Stimulated activated CD4-positive, alpha-beta T cell treated with anti-CD3 and anti-CD28 coated beads, Interleukin-1b, Interleukin-23, amount 100 ng/mL, for 24 hours (primary cell): ENCODE results near the gene TIMM23.
"Not testable (repeated sequence)": the region's sequence is repeated elsewhere in the genome, so short reads cannot be mapped to it uniquely, and the experiment has no call there.

Experiments used
- DNase-seq, 4 experiments: peaks; one replicate each; pipeline ENCODE4 v3.0.0-alpha.2; 2020; ENCODE audit warnings: low read depth in 4 of 4, low spot score in 1 of 4

The TIMM23 gene

DNA sequence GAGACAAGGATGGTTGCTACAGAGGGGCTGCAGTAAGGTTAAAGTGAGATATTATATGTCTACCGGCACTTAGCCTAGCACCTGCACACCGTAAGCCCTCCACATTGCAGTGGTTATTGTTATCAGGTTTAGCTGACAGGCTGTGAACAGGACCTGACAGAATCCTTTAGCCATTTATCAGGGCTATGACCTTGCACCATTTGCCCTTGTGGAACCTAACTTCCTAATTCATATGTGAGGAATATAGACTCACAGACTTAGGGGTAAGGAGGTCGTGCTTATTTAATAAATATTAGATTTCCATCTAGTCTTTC, 48.0 kb downstream of the TIMM23 start:
- DNase-seq, result no peak

DNA sequence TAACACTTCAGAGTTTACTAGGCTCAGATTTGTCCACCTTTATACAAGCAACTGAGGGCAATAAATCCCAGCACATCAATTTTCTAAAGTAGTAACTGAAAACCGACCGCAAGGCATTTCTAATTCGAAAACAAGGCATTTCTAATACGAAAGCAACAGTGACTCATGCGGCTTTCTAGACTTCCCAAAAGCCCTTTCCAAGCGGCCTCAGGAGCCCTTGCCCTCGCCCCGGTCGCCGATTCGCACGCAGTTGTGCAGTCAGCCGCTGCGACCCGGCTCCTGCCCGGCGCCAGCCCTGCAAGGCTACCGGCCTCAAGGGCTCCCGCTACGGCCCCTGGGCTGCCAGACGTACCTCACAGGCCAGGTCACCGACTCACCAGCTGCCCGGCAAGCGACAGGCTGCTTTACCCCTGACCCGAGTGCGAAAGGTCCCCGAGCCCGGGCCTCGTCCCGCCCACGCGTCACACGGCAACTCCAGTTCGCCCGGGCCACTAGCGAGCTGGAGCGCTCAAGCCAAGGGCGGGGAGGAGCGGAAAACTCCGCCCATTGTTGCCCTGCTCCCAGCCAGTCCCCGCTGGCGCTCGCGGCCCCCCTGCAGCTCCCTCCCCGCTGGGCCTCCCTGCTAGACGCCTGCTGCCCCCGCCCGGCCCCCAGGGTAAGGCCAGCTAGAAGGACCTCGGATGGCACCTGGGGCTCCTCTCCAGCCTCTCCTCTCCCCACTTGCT, 50.9 kb downstream of the TIMM23 start:
- DNase-seq, result peak; percentile 46 to 76 (median 58)

DNA sequence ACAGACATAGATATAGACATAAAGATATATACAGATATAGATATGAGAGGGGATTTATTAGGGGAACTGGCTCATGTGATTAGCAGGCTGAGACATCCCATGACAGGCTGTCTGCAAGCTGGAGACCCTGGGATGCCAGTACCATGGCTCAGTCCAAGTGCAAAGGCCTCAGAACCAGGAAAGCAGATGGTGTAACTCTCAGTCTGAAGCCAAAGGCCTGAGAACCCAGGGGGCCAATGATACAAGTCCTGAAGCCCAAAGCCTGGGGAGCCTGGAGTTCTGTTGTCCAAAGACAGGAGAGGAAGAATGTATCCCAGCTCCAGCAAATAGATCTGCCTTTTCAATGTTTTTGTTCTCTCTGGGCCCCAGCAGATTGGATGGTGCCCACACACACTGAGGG, 52.7 kb downstream of the TIMM23 start:
- no peak for DNase-seq

DNA sequence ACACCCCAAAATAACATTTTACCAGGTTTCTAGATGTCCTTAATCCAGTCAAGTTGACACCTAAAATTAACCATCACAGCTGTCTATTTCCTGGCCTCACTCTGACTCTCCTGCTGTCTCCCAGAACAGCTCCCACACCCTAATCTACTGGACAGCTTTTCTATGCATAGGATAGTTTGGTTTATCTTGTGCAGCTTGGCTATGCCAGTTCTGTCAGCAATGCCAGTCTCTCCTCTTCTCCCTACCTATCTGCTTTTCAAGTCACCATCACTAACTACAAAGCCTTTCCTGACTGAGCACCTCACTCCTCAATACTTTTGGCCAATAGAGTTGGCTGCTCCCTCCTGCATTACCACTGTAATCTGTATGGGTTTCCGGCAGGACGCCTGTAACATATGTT, 53.1 kb downstream of the TIMM23 start:
- no peak for DNase-seq

DNA sequence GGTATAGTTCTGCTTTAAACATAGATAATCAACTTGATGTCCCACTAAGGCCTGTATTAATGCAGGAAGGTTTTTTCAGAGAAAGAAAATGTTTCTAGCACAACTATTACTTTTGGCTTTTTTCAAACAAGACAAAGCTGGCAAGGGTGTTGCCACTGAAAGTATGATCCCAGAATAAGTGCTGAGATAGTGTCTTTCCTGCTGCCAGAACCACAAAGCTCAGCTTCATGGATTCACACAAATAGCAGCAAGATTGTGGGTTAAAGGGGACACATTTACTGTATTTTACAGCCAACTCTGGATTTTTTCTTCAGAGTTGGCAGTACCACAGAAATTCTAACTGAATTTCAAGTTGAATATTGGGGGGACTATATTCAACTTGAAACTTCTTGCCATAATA, 53.8 kb downstream of the TIMM23 start:
- DNase-seq, result no peak

DNA sequence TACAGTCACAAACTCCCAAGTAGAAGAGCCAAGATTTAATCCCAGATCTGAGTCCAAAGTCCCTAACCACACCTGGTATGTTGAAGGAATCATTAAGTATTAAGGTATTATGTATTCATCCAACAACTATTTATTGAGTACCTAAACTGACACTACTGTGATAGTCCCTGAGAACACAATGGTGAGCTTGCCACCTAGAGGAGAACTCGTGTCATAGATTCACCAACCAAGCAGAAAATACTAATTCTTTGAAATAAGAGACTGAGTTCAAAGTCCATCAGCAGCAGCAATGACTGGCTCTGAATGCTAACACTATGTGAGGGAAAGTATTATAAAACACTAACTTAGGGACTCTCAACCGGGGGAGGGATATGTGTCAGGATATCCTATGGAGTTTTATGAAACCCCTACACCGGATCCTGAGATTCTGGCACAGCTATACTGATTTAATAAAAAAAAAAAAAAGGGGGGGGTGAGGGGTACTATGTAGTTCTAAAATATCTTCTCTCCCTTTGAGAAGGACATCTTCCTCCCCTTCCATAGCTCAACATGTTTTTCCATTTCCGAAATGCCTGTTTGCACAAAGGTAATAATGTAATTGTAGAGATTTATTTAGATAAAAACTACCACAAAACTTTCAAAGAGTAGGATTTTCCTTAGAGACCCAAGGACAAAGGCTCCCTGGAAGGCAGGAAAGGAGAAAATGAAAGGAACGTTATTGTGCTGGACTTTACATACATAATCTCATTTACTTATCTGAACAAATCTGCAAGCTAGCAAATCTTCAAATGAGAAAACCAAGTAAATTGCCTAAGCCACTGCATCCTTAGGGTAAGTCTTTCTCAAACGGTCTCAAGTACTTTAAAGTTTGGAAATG, 56.5 kb downstream of the TIMM23 start:
- DNase-seq, result no peak

DNA sequence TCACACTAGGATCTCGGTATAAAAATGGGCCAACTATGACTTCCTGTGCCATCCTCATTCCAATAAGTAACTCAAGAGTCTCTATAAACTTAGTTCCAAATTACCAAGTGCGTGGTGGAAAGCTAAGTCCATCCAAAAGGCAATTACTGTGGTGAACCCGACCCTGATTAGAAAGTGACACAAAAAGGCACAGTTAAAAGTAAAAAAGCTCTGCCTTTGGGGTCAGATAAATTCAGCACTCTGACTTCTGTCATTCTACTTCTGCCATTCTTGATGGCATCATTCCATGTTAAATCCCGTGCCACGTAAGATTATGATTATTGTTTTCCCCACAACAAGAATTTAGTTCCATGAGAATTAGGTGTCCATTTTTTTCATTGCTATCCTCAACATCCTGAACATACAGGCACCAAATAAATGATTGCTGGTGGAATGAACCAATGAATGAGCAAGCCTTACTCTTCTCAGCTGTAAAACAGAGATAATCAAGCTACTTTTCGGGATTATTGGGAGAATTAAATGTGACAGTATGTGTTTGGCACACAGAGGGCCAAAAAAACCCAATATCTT, 57.3 kb downstream of the TIMM23 start:
- DNase-seq, result no peak

DNA sequence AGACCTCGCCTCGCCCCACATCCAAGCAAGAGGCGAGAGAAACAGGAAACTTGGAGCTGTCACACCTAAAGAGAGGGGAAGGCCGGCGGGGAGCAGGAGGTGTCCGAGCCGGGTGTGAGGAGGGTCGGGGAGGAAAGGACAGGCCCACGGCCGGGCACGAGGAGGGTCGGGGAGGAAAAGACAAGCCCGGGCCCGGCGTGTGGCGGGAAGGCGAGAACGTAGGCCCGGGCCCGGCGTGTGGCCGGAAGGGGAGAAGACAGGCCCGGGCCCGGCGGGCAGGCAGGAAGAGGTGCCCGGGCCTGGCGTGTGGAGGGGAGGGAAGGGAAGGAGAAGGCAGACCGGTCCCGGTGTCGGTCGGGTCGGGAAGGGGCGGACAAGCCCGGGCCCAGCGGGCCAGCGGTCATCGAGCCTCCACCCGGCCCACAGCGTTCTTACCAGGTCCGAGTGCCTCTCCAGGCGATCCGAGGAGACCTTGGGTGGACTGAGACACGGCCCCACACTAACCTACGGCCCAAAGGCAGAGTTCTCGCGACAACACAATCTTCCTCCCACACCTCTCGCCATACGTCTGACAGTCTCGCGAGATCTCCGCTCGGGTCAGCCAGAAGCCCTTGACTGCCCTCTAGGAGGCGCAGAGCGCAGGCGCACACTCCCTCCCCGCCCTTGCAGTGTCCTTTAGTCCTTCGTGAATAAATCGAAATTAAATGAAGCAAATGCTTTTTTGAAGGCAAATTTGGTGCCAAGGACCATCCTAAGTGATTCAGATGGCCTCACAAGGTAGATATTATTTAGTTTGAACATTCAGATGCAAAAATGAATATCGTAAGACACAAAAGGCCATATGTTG, 58.0 kb downstream of the TIMM23 start, which contains the start of gene NCOA4:
NCOA4 (minus strand) TSS at position 533 of the 847 bp plus-strand sequence. CDS start 13,943 bp downstream, outside the sequence.
- DNase-seq, result peak; percentile 90 to 95 (median 92)

DNA sequence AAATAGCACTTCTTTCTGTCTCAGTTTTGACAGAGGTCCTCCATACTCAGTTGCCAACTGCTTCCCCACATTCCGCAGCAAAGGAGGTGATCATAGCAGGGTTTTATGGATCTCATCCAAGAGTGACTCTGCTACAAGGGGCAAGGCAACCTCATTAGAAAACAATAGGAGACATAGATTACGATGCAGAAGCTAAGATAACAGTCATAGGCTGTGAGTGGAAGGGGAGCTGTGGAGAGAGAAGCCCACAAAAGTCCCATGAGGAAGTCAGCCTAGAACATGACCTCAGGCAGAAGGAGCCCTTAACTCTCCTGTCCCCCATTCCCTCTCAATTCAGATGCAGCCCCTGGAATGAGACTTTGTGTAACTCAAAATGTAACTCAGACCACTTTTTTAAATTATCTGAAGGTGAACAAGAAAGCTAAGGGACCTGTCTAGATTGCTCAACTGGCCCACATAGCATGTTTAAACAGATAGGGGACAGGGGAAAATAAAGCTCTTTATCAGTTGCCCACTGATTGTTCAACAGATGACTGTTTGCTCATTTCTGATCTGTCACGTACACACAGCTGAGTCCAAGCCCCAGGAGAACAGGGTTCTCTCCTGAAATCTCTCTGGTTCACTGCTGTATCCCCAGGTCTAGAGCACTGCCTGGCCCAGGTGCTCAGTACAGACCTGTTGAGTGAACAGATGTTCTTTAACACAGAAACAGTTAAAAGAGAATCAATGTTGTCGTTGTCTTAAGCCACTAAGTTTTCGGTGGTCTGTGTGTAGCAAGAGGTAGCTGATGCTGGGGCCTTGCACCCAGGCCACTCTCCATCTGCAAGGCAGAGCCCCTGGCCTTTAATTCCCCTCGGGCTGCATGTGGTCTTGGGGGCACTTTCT, 59.6 kb downstream of the TIMM23 start:
- DNase-seq, result no peak

DNA sequence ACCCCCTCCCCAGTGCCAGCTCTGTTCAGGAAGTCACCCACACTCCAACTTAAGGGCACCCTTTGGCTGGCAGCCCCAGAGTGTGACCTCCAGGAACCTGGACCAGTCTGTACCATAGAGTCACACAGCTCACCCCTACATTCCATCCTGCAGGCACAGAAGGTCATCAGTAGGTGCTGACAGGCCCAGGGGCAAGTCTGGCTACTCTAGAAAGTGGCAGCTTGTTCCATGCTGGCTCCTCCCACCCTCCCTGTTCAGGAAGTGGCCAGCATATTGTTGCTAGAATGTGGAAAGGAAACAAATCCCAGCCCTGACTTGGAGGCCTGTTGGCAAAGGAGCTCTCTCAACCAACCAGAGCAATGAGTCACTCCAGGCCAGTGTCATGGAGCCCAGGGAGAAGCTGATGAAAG, 61.3 kb downstream of the TIMM23 start:
- no peak for DNase-seq

DNA sequence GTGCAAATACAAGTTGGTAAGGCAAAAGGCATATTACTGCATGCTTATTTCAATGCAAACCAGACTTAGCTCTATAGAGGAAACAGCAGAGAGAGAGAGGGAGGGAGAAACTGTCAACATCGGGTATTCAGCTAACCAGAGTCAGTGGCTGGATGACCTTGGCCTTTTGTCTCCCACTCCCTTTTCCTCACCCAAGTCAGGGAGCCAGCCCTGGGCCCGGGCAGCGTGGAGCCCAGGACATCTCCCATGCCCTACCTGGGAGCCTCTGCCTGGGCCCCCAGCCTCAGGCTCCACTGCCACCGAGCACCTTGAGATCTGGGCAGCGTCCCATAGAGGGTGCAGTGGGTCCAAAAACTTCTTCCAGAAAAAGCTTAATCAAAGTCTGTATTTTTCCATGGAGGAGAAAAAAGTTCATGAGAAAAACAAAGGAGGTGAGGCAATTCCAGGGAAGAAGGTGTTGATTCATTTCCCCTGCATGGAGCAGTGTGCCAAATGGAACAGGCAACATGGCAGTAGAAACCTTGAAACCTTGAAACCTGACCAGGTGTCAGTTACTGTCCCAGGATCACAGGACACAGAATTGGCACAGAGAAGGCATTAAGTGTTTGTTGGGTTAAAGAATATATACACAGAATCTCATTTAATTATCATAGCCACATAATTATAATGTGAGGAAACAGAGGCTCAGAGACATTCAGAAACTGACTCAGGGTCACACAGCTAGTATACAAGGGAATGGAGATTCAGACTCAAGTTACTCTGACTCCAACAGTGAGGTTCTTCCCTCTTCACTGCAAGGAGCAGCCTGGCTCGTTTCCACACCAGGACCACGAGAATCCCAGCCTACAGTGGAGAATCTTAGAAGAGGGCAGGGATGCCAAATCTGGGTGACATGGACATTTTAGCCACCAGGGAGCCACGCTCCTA, 63.9 kb downstream of the TIMM23 start:
- no peak for DNase-seq

DNA sequence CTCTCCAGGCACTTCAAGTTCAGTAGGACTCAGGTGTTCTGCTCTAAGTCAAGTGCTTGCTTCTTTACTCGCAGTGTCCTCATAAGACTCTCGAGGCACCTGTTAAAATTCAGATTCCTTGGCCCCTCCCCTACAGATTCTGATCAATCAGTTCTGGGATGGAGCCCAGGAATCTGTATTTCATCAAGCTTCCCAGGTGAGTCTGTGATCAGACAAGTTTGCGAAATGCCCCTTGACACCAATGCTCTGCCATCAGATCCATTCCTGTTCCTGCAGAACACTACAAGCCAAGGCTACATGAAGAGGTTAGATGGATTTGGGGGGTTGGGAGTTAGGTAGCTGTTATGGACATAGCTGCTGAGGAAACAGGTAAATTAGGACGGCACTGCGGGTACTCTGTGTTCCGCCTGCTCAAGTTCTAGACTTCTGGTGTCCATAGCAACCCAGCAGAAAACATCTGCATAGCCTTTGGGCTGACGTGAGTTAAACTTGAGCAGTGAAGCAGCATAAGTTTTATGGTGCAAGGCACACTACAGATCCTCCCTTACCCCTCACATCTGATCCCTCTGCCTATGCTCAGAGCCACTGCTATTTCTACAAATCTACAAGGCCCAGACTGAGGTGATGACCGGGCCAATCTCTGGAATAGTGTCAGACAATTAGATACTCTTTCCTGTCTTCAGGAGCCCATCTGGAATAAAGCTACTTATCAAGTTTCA, 65.0 kb downstream of the TIMM23 start:
- no peak for DNase-seq

DNA sequence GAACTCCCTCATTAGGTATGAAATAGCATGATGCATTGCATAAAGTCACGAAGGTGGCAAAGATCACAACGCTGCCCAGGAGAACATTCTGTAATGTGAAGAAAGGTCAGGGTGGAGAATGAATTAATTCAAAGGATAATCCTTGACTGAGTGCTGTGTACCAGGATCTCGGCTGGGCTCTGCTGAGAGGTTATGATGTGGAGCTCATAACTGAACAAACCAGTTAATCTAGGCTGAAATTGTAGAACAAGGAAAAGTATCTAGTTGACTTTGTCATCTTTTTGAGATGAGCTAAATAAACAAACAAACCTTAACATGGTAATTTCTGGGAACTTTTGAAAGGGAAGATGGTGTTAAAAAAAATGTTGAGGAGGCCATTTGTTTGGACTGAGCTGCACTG, 67.7 kb downstream of the TIMM23 start:
- DNase-seq, result no peak

DNA sequence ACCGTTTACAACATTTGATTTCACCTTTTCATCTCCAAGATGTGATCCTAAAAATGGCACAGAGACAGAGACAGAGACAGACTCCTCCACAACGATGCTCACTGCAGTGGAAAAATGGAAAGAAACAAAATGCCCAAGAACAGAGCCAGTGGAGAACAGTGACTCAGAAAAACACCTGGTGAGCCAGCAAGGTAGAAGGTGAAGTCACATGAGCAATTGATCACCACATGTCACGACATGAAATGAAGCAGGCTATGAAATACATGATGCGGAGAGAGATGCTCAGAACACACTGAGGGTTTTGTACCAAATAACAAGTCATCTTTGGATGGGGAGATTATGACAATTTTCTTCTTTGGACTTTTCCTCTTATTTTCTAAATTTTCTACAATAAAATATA, 70.2 kb downstream of the TIMM23 start:
- no peak for DNase-seq

DNA sequence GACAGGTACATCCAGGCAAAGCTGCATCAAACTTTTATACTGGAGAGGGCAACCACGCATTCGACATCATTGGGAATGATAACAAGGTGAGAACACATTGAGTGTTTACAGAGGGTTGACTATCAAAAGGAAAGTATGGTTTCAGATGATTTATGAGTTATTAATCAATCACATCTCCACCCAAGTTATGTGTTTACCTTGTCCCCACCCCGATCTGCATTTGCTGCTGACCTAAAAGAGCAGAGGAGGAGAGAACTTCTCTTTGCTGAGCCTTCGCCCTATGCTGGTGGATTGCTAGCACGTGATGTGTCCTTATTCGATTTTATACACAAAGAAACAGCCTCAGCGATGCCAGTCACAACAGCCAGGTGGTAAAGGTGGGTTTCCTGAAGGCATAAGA, 74.0 kb downstream of the TIMM23 start, which contains the start of gene MSMB:
MSMB (minus strand) TSS at position 9 of the 400 bp plus-strand sequence. CDS start 32 bp downstream, outside the sequence.
- DNase-seq, result no peak

DNA sequence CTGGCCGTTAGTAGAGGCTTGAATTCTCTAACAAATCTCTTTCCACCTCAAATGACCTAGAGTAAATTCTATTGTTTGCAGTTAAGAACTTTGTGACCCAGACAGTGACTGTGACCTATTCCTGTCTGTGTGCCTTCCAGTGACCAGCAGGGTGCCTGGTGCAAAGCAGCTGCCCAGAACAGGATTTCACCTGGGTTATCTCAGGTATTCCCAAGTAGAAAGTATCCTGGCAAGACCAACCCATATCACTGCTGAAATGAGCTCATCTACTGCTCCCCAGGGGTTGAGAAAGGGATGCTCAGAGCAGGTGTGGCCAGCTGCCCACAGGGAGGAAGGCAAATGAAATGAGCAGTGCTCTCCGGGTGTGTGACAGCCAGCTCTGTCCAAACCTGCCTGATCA, 75.9 kb downstream of the TIMM23 start:
- no peak for DNase-seq

DNA sequence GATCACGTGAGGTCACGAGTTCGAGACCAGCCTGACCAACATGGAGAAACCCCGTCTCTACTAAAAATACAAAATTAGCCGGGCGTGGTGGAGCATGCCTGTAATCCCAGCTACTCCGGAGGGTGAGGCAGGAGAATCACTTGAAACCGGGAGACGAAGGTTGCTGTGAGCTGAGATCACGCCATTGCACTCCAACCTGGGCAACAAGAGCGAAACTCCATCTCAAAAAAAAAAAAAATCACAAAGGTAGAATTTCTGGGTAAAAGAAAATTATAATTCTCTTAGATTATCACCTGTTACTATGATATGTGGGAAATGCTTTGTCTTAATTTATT, 77.2 kb downstream of the TIMM23 start:
- DNase-seq, result not testable (repeated sequence)

DNA sequence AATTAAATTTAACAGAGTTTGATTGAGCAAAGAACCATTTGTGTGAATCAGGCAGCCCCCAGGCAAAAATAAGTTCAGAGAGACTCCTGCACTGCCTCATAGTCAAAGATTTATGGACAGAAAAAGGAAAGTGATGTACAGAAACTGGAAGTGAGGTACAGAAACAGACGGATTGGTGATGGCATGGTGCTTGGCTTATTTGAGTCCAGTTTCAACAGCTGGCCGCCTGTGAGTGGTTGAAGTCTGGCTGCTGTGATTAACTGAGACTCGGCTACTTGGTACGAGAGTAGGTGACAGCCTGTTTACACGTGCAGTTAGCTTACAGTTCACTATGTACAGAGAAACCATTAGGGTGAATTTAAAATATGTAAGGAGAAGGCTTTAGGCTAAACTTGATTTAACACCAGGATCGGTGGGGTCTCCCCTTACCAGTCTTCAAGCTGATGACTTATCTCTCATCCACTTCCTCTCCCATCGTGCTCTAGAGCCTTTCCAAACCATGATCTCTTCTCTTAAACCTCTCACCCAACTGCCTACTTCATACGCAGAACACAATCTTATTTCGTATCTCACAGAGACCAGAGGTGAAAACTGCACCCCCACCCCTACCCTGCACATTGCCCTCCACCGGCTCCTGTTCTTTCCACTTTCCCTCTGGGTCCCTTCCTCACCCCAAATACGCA, 78.8 kb downstream of the TIMM23 start:
- DNase-seq, result no peak
